SU-DHL-6 (cell line): ENCODE measurements around the gene CPLANE2.

Source experiments
- H2AFZ ChIP-seq: fragments of 200-600 bp; sonication (generic); 2 replicates; pipeline ENCODE4 v1.6.1; 2014; ENCODE audit warnings: low read depth, mild to moderate bottlenecking, moderate library complexity, mixed read lengths, antibody characterized with exemption, low read length; ENCODE audit not compliant: severe bottlenecking
- H3F3A ChIP-seq: fragments of 200-600 bp; shearing (Covaris generic); 2 replicates; pipeline ENCODE4 v1.6.0; 2016; ENCODE audit warnings: antibody characterized with exemption, mild to moderate bottlenecking; ENCODE audit not compliant: insufficient read depth
- H3K27ac ChIP-seq: fragments of 200-600 bp; sonication (generic); 2 replicates; pipeline ENCODE4 v1.5.1; 2016; ENCODE audit warnings: low read depth, mild to moderate bottlenecking, low read length, moderate library complexity, mixed read lengths
- H3K27me3 ChIP-seq: fragments of 200-600 bp; sonication (generic), shearing (Covaris generic); 2 replicates; pipeline ENCODE4 v1.6.0; 2014; ENCODE audit warnings: mild to moderate bottlenecking, low read length
- H3K36me3 ChIP-seq: fragments of 200-600 bp; sonication (generic); 2 replicates; pipeline ENCODE4 v1.6.1; 2014; ENCODE audit warnings: mild to moderate bottlenecking, low read length, mixed read lengths
- H3K4me2 ChIP-seq: fragments of 300-600, 200-600 bp; shearing (Covaris generic), sonication (generic); 2 replicates; pipeline ENCODE4 v1.6.0; 2014; ENCODE audit warnings: low read length, low read depth, mild to moderate bottlenecking; ENCODE audit not compliant: poor library complexity, severe bottlenecking
- H3K4me3 ChIP-seq: fragments of 200-600 bp; sonication (generic); 2 replicates; pipeline ENCODE4 v1.5.1; 2014; ENCODE audit warnings: antibody characterized with exemption, low read length, mild to moderate bottlenecking, mixed read lengths; ENCODE audit not compliant: insufficient read depth, poor library complexity, severe bottlenecking
- H3K79me2 ChIP-seq: fragments of 200-600 bp; sonication (generic); 2 replicates; pipeline ENCODE4 v1.6.1; 2014; ENCODE audit warnings: mild to moderate bottlenecking, low read length, moderate library complexity; ENCODE audit not compliant: insufficient read depth
- H3K9ac ChIP-seq: fragments of 200-600 bp; sonication (generic); 2 replicates; pipeline ENCODE4 v1.7.0; 2014; ENCODE audit warnings: mild to moderate bottlenecking, low read length
- H3K9me2 ChIP-seq: fragments of 200-600 bp; sonication (generic); replicated peaks from 2 replicates; pipeline ENCODE4 v1.6.1; 2014; ENCODE audit warnings: low read length; ENCODE audit not compliant: insufficient read depth
- H3K9me3 ChIP-seq: fragments of 200-600 bp; sonication (generic); 2 replicates; pipeline ENCODE4 v1.6.1; 2014; ENCODE audit warnings: low read length, mixed read lengths; ENCODE audit not compliant: insufficient read depth
- H4K20me1 ChIP-seq: fragments of 200-600 bp; sonication (generic); 2 replicates; pipeline ENCODE4 v1.6.1; 2014; ENCODE audit warnings: low read depth, mild to moderate bottlenecking, antibody characterized with exemption, low read length, moderate library complexity, mixed read lengths
- CTCF ChIP-seq: fragments of 200-600 bp; sonication (generic); IDR thresholded peaks from one replicate; pipeline ENCODE4 v1.5.1; 2017; ENCODE audit warnings: antibody characterized with exemption, mild to moderate bottlenecking, low read length, moderate library complexity; ENCODE audit not compliant: insufficient read depth, poor library complexity, severe bottlenecking
- EZH2phosphoT487 ChIP-seq: fragments of 200-600 bp; sonication (generic), shearing (Covaris generic); conservative IDR thresholded peaks from 2 replicates; pipeline ENCODE4 v1.6.1; 2018; ENCODE audit warnings: mild to moderate bottlenecking, antibody characterized with exemption, low read length, moderate library complexity, mixed read lengths

Gene CPLANE2

GRCh38 chr1:16204216-16204615 is 32.8 kb downstream of the CPLANE2 start:
- H3K36me3 ChIP-seq: no peaks in the 10 kb centered on the region
- H3K4me2 ChIP-seq: no peak overlapping the region
- H2AFZ ChIP-seq: no peak overlapping the region
- no peak overlapping the region for H3K27ac ChIP-seq
- TF ChIP-seq CTCF (no peak), EZH2phosphoT487 (no peak)
- no peaks in the 10 kb centered on the region for H3F3A ChIP-seq
- no peaks in the 10 kb centered on the region for H3K27me3 ChIP-seq
- H3K9ac ChIP-seq: no peak overlapping the region
- H3K79me2 ChIP-seq: no peaks in the 10 kb centered on the region
- H3K9me3 ChIP-seq: no peaks in the 10 kb centered on the region
- H3K4me3 ChIP-seq: no peak overlapping the region
- H3K9me2 ChIP-seq: no peaks in the 10 kb centered on the region
- no peaks in the 10 kb centered on the region for H4K20me1 ChIP-seq

- Histone ChIP-seq H2AFZ (no peak overlapping the region), H3K27me3 (no peaks in the 10 kb centered on the region), H3K4me2 (no peak overlapping the region), H3F3A (no peaks in the 10 kb centered on the region), H3K9me2 (no peaks in the 10 kb centered on the region), H3K79me2 (no peaks in the 10 kb centered on the region), H3K36me3 (no peaks in the 10 kb centered on the region), H3K27ac (no peak overlapping the region), H3K9me3 (no peaks in the 10 kb centered on the region), H3K9ac (no peak overlapping the region), H4K20me1 (no peaks in the 10 kb centered on the region), H3K4me3 (no peak overlapping the region)
- TF ChIP-seq CTCF (no peak), EZH2phosphoT487 (no peak)
Observed at GRCh38 chr1:16203550-16203949, 33.4 kb downstream of the CPLANE2 start.

- no peak overlapping the region for H3K4me3 ChIP-seq
- H3K4me2 ChIP-seq: no peak overlapping the region
- H3K27me3 ChIP-seq: no peaks in the 10 kb centered on the region
- H2AFZ ChIP-seq: no peak overlapping the region
- no peak overlapping the region for H3K9ac ChIP-seq
- no peaks in the 10 kb centered on the region for H3K36me3 ChIP-seq
- no peak for TF ChIP-seq CTCF
- no peaks in the 10 kb centered on the region for H4K20me1 ChIP-seq
- no peaks in the 10 kb centered on the region for H3F3A ChIP-seq
- H3K9me2 ChIP-seq: no peaks in the 10 kb centered on the region
- H3K79me2 ChIP-seq: no peaks in the 10 kb centered on the region
- H3K27ac ChIP-seq: no peak overlapping the region
- no peaks in the 10 kb centered on the region for H3K9me3 ChIP-seq
Observed at GRCh38 chr1:16202281-16203210, 34.4 kb downstream of the CPLANE2 start.
